Suprapubic skin (tissue), 4 donors: ENCODE measurements around the gene LAMA5. TPM values are rescaled to one million over a fixed set of nuclear protein-coding genes. Genes with fewer than 3 reads are reported as not detected.

ENCODE experiments used
- DNase-seq, 2 donors: peaks; one replicate each; pipeline ENCODE4 v3.0.0-alpha.2; 2019; ENCODE audit warnings: low spot score in 2 of 2
- H3K27ac ChIP-seq: fragments of 200-600 bp; sonication (generic); one replicate; pipeline ENCODE4 v1.5.1; 2019
- H3K27me3 ChIP-seq: fragments of 200-600 bp; sonication (generic); one replicate; pipeline ENCODE4 v1.5.1; 2019
- H3K36me3 ChIP-seq: fragments of 200-600 bp; sonication (generic); one replicate; pipeline ENCODE4 v1.5.1; 2019
- H3K4me1 ChIP-seq: fragments of 200-600 bp; sonication (generic); one replicate; pipeline ENCODE4 v1.5.1; 2019
- H3K4me3 ChIP-seq: fragments of 200-600 bp; sonication (generic); one replicate; pipeline ENCODE4 v1.5.1; 2019; ENCODE audit warnings: mild to moderate bottlenecking
- H3K9me3 ChIP-seq: fragments of 200-600 bp; sonication (generic); one replicate; pipeline ENCODE4 v1.5.1; 2019
- CTCF ChIP-seq, 2 donors: fragments of 200-600 bp in 1 of 2; fragments of 450-650 bp in 1 of 2; sonication (generic) in 1 of 2; IDR thresholded peaks; one replicate each; pipeline ENCODE4 v1.5.1; 2016 to 2019; ENCODE audit warnings: antibody characterized with exemption in 2 of 2, mild to moderate bottlenecking in 1 of 2, moderate library complexity in 1 of 2
- EP300 ChIP-seq: sonication (generic); formaldehyde crosslinking; IDR thresholded peaks from one replicate; pipeline ENCODE4 v1.6.1; 2017; ENCODE audit warnings: antibody characterized with exemption
- POLR2A ChIP-seq, 2 donors: fragments of 450-650 bp; IDR thresholded peaks; one replicate each; pipeline ENCODE4 v1.6.1; 2017; ENCODE audit warnings: antibody characterized with exemption in 2 of 2, mild to moderate bottlenecking in 2 of 2, moderate library complexity in 2 of 2
- POLR2AphosphoS5 ChIP-seq, 3 donors: sonication (generic); formaldehyde crosslinking; IDR thresholded peaks; one replicate each; pipeline ENCODE4 v1.6.1; 2017; ENCODE audit warnings: antibody characterized with exemption in 3 of 3
- WGBS: methylation state at CpG from one replicate; pipeline ENCODE4 v1.1.5; 2018; 5-methylcytosine and 5-hydroxymethylcytosine counted together
- total RNA-seq, 4 donors: library from RNA; depleted of rRNA; stranded (reverse); fragments of >200 nt; gene quantifications; one replicate each; pipeline ENCODE4 v1.1.0, GENCODE V29; 2016

Gene LAMA5
- total RNA-seq, 4 donors from 2014 or later = 200 to 623 (median 316) TPM

- DNase-seq = no peak
- no CpG with 5 or more reads among the region's 34 CpGs for WGBS
- H3K4me1 ChIP-seq = no peaks in the 10 kb centered on the region
- no peak for TF ChIP-seq POLR2AphosphoS5 (IDR thresholded peaks at IDR 0.05)
- TF ChIP-seq EP300 = no peak
- TF ChIP-seq POLR2A (IDR thresholded peaks at IDR 0.05) = no peak
- TF ChIP-seq CTCF (IDR thresholded peaks at IDR 0.05) = no peak
- H3K27me3 ChIP-seq = no peaks in the 10 kb centered on the region
- no peak overlapping the region for H3K27ac ChIP-seq
- H3K36me3 ChIP-seq = peaks cover 98% of the 10 kb centered on the region
- no peak overlapping the region for H3K4me3 ChIP-seq
- H3K9me3 ChIP-seq = no peaks in the 10 kb centered on the region
Measured at GRCh38 chr20:62332989-62333819, 33.9 kb downstream of the LAMA5 start.

DNA sequence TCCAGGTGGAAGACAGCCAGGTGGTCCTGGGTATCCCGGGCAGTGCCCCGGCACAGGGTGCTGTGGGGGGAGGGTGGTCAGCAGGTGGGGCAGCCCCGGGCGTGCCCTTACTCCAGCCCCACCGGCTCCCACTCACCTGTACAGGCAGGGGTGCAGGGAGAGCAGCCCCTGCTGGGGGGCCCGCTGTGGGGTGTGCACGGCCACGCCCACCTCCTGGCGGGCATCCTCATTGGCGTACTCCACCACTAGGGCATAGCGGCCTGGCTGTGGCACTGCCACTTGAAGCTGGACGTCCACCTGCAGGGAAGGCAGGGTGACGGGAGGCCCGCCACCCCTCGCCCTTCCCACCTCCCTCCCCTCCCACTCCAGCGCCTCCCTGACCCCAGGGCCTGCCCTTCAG lies 34.7 kb downstream of the LAMA5 start:
- H3K27ac ChIP-seq = no peak overlapping the region
- H3K4me3 ChIP-seq = no peak overlapping the region
- H3K36me3 ChIP-seq = peaks cover 98% of the 10 kb centered on the region
- H3K27me3 ChIP-seq = no peaks in the 10 kb centered on the region
- no peak for DNase-seq
- no peak for TF ChIP-seq POLR2A (IDR thresholded peaks at IDR 0.05)
- TF ChIP-seq CTCF (IDR thresholded peaks at IDR 0.05) = no peak
- TF ChIP-seq POLR2AphosphoS5 (IDR thresholded peaks at IDR 0.05) = no peak
- no peak for TF ChIP-seq EP300
- 96% methylated on average over 4 of the region's 16 CpGs for WGBS
- H3K9me3 ChIP-seq = no peaks in the 10 kb centered on the region
- no peaks in the 10 kb centered on the region for H3K4me1 ChIP-seq

- no peak for TF ChIP-seq POLR2AphosphoS5 (IDR thresholded peaks at IDR 0.05)
- TF ChIP-seq CTCF (IDR thresholded peaks at IDR 0.05) = no peak
- TF ChIP-seq EP300 = no peak
- no peak for TF ChIP-seq POLR2A (IDR thresholded peaks at IDR 0.05)
- Histone ChIP-seq H3K4me3 (no peak overlapping the region), H3K4me1 (no peaks in the 10 kb centered on the region), H3K27me3 (no peaks in the 10 kb centered on the region), H3K27ac (no peak overlapping the region), H3K36me3 (peaks cover 98% of the 10 kb centered on the region), H3K9me3 (no peaks in the 10 kb centered on the region)
- no peak for DNase-seq
- WGBS = 88% methylated on average over 11 of the region's 19 CpGs
Measured at GRCh38 chr20:62331347-62331746, 35.8 kb downstream of the LAMA5 start.

DNA sequence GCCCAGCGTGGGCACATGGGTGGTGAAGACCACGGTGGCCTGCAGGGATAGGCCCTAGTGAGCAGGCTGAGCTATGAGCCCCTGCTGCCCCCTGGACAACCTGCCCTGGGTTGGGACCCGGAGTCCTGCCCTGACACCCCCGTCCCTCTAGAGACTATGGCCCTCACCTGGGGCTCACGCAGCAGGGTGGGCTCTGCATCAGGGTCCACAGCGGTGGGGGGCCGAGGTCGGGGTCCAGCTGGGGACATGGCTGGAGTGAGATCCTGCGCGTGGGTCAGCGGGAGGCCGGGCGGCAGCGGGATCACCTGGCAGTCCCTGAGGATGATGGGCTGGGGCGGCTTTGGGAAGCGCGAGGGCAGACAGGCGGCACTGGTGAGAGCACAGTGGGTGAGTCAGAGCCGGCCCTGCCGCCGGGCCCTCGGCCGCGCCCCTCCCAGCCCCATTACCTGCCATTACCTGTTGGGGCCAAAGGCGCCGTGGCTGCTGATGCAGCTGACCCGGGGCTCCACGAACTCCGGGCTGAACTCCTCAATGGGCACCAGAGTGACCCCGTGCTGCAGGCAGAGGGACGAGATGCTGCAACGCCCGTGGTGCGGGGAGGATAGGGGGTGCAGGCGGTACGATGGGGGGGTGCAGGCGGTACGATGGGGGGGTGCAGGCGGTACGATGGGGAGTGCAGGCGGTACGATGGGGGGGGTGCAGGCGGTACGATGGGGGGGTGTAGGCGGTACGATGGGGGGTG lies 36.4 kb downstream of the LAMA5 start:
- H3K36me3 ChIP-seq = peaks cover 100% of the 10 kb centered on the region
- H3K9me3 ChIP-seq = no peaks in the 10 kb centered on the region
- no peak for DNase-seq
- no peak for TF ChIP-seq CTCF (IDR thresholded peaks at IDR 0.05)
- TF ChIP-seq POLR2AphosphoS5 (IDR thresholded peaks at IDR 0.05) = no peak
- no peak for TF ChIP-seq EP300
- no peak for TF ChIP-seq POLR2A (IDR thresholded peaks at IDR 0.05)
- no peaks in the 10 kb centered on the region for H3K27me3 ChIP-seq
- H3K4me1 ChIP-seq = no peaks in the 10 kb centered on the region
- 81% methylated on average over 28 of the region's 46 CpGs for WGBS
- H3K27ac ChIP-seq = no peak overlapping the region
- no peak overlapping the region for H3K4me3 ChIP-seq
